GM19035 (cell line): ENCODE measurements around the gene COL19A1.
"Not testable (repeated sequence)": the region's sequence is repeated elsewhere in the genome, so short reads cannot be mapped to it uniquely, and the experiment has no call there.

Source experiments
- ATAC-seq: cut with Tn5 transposase; IDR thresholded peaks from one replicate; pipeline ENCODE4 v1.9.1; 2021; ENCODE audit not compliant: unreplicated experiment

Gene COL19A1

DNA sequence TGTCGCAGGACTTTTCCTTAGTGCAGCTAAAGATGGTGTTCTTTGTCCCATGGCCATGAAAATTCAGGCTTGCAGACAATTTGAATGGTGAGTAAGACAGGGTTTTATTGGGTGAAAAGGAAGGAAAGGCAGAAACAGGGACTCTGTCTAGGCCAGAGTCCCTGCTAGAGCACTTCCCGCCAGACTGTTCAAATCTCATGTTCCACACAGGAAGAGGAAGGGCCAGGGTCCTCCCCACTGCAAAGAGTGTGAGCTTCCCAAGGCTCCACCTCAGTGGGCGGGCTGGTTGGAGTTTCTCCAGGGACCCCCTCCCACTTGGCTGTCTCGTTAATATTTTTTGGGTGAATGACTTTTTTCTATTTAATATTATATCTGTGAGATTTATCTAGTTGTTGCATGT, 29.0 kb downstream of the COL19A1 start:
- ATAC-seq: no peak

DNA sequence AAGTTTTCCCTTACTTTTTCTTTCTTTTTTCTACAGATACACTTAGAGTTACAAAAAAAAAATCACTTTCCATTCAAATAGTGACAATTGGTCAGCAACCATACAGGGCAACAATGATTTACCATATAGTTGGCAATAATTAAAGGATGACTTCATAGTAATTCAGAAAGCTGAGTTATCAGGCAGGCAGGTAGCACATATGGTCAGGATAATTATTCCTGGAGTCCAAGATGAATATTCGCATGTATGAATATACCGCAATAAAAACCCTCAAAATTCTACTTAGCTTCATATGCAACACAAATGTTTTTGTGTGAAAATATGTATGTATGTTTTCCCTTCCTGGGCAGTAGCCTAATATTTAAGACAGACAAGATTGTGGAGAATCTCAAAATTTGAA, 34.5 kb downstream of the COL19A1 start:
- ATAC-seq: no peak

DNA sequence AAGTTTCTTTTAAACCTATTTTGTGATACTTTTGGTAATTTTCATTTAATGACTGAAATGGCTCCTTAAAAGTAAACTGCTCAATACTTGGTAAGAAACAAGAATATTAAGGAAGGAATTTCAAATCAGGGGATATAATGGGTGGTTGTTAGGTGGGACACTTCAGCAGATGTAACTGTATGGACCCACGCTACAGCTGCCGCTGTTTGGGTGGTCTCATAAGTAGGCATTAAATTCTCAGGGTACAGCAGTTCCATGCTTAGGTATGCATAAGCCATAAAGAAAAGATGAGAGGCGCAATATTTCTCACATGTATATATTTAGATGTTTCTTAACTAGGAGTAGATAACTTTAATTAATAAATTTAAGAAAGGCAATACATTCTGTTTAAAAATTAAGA, 35.0 kb downstream of the COL19A1 start:
- no peak for ATAC-seq

DNA sequence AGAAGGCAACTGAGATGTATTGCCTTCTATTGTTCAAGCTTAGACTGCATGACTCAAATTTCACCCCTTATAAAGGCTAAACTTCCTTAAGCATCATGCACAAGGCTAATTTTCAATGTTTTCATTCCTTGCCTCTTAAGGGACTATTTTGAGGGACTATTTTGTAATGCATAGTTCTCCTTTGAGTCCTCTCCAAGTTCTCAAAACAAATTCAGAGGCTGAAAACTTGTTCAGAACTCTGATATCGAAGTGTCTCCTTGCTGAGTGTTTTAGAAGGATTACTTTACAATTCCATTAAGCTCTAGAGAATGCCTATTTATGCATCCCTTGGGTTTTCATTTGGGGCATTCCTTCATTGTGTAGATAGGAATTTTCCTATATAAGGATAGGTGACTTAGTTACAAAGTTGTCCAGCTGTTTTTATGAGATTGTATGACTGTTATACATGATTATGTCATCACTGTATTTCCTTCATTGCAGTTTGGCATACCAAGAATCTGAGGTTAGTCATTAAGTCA, 41.7 kb downstream of the COL19A1 start:
- no peak for ATAC-seq

DNA sequence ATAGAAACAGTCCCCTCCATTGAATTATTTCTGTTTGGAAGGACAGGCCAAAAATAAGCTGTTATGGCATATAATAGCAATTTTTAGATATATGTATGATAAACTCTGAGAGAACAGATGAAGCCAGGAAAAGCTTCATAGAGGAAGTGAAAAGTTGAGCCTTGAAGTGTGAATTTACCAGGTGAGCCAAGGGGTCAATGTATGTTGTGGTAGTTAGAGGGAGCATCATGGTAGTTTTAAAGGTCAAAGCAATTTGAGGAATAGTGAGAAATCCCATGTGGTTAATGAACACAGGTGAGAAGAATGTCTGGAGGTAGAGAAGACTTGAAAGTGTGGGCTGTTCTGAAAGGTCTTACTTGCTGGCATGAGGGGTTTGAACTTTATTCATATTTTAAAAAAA, 47.0 kb downstream of the COL19A1 start:
- ATAC-seq: no peak

DNA sequence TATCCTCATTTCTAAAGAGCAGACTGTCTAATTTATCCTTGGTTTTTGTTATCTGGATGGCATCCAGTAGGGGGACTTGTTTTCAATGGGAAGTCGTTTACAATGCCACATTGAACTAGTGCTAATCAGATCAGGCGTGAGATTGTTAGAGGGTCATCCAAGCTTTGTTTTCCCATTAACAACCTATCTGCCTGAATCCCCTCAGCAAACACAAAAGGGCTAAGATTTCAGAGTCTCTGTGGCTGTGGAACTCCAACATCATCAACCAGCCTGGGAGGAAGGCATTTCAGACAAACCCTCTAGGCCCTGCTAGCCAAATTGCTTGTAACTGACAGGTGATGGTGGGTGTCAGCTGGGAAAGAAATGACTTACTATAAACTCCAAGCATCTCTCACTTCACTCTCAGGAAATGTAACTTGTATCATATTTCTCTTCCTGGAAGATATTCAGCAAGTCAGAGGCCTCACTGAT, 47.7 kb downstream of the COL19A1 start:
- ATAC-seq: no peak

DNA sequence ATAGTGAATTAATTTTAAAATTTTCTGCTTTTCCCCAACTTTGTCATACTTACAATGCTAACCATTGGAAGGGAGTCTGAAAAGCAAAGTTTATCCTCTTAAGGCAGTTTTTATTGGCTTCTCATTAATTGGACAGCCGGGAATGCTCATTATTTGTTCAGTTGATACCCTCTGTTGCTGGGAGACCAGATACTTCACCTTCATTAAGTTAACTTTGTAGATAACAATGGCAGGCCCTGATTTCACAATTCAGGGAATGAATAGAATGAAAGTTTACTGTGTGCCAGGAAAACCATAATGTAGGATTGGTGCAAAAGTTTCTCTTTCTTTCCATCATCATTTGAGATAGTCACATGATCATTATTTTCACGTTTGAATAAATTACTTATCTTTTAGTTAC, 49.0 kb downstream of the COL19A1 start:
- ATAC-seq: no peak

DNA sequence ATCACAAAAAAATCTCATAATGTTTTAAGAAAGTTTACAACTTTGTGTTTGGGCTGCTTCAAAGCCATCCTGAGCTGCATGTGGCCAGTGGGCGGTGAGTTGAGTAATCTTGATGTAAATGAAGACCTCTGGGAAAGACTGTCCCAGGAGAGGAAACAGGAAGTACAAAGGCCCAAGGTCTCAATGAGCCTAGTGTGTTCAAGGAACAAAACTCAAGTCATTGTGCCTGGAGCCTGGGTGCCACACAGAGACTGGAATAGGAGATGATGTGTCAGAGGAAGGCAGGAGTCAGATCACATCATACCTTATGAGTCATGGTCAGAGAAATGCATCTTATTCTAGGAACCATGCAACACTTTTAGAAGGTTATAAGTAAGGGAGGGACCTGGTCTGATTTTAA, 51.5 kb downstream of the COL19A1 start:
- ATAC-seq: no peak

DNA sequence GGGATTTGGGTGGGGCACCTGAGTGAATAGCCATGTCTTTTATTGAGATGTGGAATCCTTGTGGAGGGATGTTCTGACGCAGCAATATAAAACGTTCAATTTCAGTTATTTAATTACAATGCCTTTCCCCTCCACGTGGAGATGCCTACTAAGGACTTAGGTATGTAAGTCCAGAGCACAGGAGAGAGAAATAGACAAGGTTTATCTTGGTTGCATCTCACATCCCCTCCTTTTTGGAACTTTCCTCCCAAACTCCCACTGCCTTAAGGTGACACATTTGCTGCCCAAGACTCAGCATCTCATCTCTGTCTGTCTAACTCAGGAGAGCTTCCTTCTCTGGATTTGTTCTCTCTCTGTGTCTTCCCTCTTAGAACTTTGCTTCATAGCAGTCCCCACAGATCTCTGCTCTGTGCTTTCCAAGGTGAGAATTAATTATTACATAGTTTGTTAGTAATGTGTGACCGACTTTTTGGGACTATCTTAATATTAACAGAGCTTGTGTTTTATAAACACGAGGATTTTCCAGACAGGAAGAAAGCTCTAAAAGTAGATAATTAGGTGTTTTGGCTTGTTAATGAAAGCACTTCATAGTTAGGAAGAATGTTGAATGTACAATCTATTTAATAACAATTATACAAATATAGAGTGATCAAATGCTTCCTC, 52.6 kb downstream of the COL19A1 start:
- no peak for ATAC-seq

DNA sequence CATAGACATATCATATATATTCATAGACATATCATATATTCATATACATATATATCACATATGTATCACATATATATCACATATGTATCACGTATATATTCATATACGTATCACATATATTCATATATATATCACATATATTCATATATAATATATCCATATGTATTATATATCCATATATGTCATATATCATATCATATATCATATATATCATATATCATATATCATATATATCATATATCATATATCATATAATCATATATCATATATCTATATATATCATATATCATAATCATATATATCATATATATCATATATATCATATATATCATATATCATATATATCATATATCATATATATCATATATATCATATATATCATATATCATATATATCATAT, 54.7 kb downstream of the COL19A1 start:
- not testable (repeated sequence) for ATAC-seq

DNA sequence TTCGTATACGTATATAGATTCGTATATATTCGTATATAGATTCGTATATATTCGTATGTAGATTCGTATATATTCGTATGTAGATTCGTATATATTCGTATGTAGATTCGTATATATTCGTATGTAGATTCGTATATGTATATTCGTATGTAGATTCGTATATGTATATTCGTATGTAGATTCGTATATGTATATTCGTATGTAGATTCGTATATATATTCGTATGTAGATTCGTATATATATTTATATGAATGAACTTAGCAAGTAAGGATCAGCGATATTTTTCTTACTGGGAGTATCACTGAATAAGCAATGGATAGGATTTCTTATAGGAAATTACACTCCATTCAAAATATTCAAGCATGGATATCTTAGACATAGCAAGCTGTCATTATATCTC, 55.3 kb downstream of the COL19A1 start:
- ATAC-seq: not testable (repeated sequence)

DNA sequence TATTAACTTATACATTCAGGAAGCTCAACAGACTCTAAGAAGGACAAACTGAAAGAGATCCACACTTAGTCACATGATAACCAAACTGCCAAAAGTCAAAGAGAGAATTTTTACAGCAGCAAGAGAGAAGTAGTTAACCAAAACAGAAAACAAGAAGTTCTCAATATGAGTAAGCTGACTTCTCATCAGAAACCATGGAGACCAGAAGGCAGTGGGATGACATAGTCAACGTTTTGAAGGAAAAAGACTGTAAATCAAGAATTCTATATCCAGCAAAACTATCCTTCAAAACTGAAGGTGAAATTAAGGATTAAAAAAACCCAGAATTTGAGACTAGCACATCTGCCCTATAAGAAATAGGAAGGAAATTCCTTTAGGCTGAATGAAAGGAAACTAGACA, 60.4 kb downstream of the COL19A1 start:
- no peak for ATAC-seq

DNA sequence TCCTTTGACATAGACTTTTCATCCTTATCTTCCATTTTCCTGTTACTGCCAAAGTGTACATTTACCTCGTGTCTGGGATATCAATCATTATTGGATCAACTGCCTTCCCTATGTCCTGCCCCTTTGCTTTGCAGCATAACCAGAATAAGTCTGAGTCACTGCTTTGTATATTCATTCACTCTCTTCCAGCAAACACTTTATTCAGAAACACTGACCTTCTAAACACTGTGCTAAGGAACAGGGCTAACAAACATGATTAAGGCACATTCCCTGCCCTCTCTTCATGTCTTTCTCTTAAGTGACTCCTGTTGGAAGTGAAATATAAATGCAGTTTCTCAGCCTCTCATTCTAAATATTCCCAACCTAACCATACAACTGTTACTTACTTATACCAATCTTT, 66.9 kb downstream of the COL19A1 start:
- ATAC-seq: no peak

DNA sequence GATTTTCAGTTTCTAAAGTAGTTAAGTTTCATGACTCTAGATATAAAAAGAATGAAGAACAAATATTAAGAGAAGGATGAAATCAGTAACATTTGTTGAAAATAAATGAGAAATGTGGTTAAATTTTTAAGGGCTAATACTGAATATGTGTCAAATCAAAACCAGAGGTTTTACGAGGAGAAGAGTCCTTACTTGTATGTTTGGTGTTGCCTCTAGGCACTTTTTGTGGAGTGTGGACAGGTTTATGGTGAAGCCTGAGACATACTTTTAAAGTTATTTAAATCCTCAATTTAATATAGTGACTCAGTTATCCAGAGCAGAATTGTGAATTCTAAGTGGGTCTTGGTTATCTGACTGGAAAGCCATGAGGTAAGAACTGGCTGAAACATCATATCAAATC, 68.7 kb downstream of the COL19A1 start:
- no peak for ATAC-seq

DNA sequence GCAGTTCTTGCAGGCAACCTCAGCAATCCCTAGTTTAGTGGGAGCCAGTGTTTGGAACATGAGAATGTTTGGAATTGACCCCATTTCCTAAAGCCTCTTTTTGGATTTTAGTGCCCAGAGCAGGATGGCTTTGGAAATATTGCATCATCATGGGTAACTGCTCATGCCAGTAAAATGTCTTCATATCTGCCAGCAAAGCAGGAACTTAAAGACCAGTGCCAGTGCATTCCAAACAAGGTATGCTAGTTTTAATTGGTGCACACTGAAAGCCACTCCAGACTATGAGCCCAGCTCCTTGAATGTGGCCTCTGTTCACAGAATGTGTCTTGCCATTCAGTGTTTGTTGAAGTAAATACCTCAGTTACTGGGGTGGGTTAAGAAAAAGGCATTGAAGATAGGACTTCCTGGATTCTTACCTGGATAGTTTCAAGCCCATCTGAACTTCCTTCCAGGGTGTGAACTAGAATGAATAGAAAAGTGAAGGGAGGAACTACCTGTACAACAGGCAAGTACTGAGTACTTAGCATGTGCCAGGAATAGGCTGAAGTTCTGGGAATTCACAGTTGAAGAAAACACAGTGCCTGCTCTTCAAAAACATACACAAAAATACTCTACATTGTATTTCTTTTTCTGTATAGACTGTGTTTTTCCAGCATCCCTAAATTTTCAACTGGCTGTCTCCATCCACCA, 70.5 kb downstream of the COL19A1 start:
- ATAC-seq: no peak

DNA sequence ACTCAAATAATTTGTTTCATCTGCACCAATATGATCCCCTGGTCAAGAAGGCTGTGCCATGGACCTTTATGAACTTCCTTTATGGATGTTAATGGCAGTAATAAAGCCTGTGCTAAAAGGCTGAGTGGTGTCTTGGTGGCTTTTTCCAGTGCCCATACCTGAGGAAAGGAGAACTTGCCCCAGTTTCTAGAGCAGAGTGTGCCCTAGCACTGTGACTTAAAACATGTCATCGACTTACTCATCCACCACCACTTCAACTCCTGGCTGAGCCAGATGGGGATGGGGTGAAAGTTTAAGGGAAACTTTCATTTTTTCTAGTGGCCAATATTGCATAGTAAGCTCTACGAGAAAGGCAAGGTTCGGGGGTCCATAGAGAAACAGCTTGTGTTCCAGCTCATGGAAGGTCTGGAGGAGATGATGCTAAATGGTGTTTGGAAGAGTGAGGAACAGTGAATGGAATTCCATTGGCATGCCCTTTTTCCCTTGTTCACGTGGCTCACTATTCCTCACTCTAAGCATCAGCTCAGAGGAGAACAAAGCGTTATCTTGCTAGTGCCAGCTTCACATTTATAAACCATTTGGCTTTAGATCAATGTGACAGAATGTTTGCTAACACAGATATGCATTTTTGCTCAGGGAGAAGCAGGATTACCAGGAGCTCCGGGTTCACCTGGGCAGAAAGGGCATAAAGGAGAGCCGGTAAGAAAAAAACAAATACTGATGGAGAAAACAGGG, 71.2 kb downstream of the COL19A1 start:
- no peak for ATAC-seq

DNA sequence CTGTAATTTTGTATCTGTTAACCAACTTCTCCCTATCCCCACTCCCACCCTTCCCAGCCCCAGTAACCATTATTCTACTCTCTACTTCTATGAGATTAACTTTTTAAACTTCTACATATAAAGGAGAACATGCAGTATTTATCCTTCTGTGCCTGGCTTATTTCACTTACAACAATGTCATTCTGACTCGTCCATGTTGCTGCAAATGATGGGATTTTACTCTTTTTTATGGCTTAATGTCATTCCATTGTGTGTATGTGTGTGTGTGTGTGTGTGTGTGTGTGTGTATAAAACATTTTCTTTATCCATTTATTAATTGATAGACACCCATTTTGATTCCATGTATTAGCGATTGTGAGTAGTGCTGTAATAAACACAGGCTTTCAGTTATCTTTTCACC, 76.1 kb downstream of the COL19A1 start:
- ATAC-seq: no peak

DNA sequence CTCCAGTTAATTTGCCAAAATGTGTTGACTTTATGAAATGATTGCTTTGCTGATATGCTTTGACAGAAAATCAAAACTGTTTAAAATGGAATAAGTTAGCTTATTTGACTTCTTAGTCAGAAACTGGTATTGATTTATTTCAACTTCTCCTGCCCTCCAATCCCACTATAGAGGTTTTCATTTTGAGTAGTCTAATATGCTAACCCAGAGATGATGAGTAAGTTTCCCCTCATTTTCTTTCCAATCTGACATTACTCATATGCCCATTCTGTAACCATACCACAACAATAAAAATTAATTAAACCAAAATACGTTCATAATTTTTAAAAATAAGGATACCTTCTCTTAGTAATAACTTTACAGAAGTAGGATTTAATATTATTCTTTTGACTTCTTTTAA, 78.8 kb downstream of the COL19A1 start:
- ATAC-seq: no peak

DNA sequence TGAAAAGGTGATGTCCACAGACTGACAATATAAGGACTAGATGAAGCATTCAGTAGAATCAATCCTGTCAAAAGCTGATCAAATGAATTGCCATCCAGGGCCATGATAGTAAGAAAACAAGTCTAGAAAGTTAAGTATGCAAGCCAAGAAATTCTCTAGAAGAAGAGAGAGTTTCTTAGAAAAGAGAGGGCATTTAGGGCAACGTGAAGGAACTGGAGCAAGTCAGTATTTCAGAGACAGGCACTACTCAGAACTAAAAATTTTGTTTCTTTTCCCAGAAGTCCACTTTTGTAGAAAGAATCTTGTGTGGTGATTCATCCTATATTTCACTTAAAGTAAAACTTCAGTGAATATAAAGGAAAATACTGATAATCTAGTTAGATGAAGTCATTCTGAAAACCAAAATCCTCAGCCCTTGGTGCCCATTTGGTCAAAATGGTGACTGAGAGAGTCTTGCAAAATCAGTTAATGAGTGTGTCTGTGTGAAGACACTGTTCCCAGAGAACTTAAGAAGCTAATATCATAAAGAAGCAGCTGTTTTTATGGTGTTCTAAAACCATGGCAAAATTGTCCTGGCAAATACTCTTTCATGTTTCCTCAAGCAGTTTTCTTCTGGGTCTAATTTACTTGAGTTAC, 82.2 kb downstream of the COL19A1 start:
- ATAC-seq: no peak

DNA sequence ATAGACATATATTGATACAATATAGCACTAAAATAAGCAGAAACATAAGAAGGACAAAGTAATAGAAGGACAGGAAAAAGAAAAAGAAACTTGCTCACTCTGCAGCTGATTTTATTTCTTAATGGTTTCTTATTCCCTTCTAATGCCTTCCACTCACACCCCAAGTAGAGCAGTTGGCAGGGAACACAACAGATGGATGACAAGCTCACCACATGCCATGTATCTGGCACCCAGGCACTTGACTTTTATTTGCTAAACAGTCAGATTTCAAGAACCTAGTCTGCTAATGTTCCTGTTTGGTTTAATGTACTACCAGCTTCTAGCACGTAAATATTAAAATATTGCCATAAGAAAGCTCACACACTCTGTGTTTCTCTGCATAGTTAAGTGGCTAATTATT, 87.1 kb downstream of the COL19A1 start:
- no peak for ATAC-seq

DNA sequence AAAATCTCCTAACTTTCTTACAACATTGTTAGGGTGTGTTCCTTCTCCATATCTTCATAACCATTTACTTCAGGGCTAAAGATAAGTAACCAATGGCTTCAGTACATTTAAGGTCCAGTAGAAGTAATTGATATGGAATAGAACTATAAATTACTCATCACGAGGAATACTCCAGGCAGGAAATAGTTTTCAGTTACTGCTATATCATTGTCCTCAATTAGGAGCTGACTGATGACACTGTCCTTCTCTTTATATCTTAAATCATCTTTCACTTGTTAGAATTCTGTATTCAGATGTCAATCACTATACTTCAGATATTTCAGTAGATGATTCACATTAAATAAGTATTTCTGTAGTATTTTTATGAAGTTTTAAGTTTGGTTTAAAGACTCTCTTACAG, 88.4 kb downstream of the COL19A1 start:
- ATAC-seq: no peak
